Measurements from ENCODE around the gene SLC27A2. TPM values are rescaled to one million over a fixed set of nuclear protein-coding genes. Genes with fewer than 3 reads are reported as not detected.

Gene SLC27A2
- total and polyA plus RNA-seq, 4 donors, result 3.5 to 6.6 (median 5.2) TPM

DNA sequence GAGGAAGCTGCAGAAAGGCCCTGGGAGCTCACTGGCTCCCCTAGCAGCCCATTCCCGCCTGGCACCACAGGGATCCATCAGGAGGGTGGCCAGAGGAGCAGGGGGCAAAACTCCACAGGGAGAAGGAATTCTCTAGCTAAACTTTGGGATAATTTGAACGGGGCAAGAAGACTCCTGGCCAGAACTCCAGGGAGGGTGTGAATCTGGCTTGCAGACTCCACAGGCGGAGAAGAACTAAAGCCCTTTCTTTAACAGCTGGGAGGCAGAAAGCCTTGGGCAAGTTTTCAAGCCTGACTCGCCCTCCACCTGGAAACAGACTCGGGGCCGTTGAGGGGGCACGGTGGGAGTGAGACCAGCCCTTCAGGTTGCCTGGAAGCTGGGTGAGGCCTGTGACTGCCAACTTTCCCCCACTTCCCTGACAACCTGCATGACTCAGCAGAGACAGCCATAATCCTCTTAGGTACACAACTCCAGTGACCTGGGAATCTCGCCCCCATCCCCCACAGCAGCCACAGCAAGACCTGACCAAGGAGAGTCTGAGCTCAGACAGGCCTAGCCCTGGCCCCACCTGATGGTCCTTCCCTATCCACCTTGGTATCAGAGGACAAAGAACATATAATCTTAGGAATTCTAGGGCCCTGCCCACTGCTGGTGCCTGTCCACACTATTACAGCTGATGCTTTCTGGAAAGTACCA, 28.6 kb downstream of the SLC27A2 start:
- no peak for ATAC-seq (ENCODE audit: insufficient read depth, low FRiP score)
- Histone ChIP-seq H3K4me3 (no peak overlapping the region), H3K36me3 (ENCODE audit: control insufficient read depth in 4 of 4, insufficient read depth in 4 of 4, low read length in 4 of 4) (no peaks in the 10 kb centered on the region), H3K27me3 (ENCODE audit: control insufficient read depth in 3 of 3, insufficient read depth in 3 of 3, low read length in 2 of 3) (no peaks in the 10 kb centered on the region), H3K4me1 (ENCODE audit: control insufficient read depth in 5 of 5, insufficient read depth in 5 of 5, low read length in 5 of 5) (peaks cover 0 to 5% (median 0%) of the 10 kb centered on the region in 5 donors), H3K9ac (ENCODE audit: insufficient read depth in 1 of 2, low read length in 2 of 2) (no peak overlapping the region), H3K9me3 (ENCODE audit: control insufficient read depth in 4 of 4, insufficient read depth in 3 of 4, low read length in 3 of 4) (peaks cover 0 to 6% (median 2%) of the 10 kb centered on the region in 4 donors), H3K27ac (ENCODE audit: low read depth in 1 of 2, low read length in 1 of 2) (no peak overlapping the region)
- 83 to 89% methylated on average over 8 of the region's 8 CpGs for WGBS, 2 donors
- DNase-seq, result no peak
- no peak for TF ChIP-seq CTCF (IDR thresholded peaks at IDR 0.05; ENCODE audit: control extremely low read depth, extremely low read depth)

GRCh38 chr15:50218291-50218690, 36.3 kb downstream of the SLC27A2 start:
- TF ChIP-seq CTCF (IDR thresholded peaks at IDR 0.05; ENCODE audit: control extremely low read depth, extremely low read depth), result no peak
- Histone ChIP-seq H3K36me3 (ENCODE audit: control insufficient read depth in 4 of 4, insufficient read depth in 4 of 4, low read length in 4 of 4) (no peaks in the 10 kb centered on the region), H3K9me3 (ENCODE audit: control insufficient read depth in 4 of 4, insufficient read depth in 3 of 4, low read length in 3 of 4) (no peaks in the 10 kb centered on the region), H3K27ac (ENCODE audit: low read depth in 1 of 2, low read length in 1 of 2) (no peak overlapping the region), H3K27me3 (ENCODE audit: control insufficient read depth in 3 of 3, insufficient read depth in 3 of 3, low read length in 2 of 3) (no peaks in the 10 kb centered on the region), H3K4me3 (no peak overlapping the region), H3K4me1 (ENCODE audit: control insufficient read depth in 5 of 5, insufficient read depth in 5 of 5, low read length in 5 of 5) (no peaks in the 10 kb centered on the region), H3K9ac (ENCODE audit: insufficient read depth in 1 of 2, low read length in 2 of 2) (no peak overlapping the region)
- 42 to 49% methylated on average over 1 of the region's 1 CpG for WGBS, 2 donors
- ATAC-seq (ENCODE audit: insufficient read depth, low FRiP score) (no peak), DNase-seq (no peak)

- no peak overlapping the region for H3K4me3 ChIP-seq
- no peak for TF ChIP-seq CTCF (IDR thresholded peaks at IDR 0.05; ENCODE audit: control extremely low read depth, extremely low read depth)
- no peak overlapping the region for H3K9ac ChIP-seq (ENCODE audit: insufficient read depth in 1 of 2, low read length in 2 of 2)
- no peaks in the 10 kb centered on the region for H3K36me3 ChIP-seq (ENCODE audit: control insufficient read depth in 4 of 4, insufficient read depth in 4 of 4, low read length in 4 of 4)
- no peaks in the 10 kb centered on the region for H3K27me3 ChIP-seq (ENCODE audit: control insufficient read depth in 3 of 3, insufficient read depth in 3 of 3, low read length in 2 of 3)
- no peaks in the 10 kb centered on the region for H3K9me3 ChIP-seq (ENCODE audit: control insufficient read depth in 4 of 4, insufficient read depth in 3 of 4, low read length in 3 of 4)
- no peak for ATAC-seq (ENCODE audit: insufficient read depth, low FRiP score)
- no peaks in the 10 kb centered on the region for H3K4me1 ChIP-seq (ENCODE audit: control insufficient read depth in 5 of 5, insufficient read depth in 5 of 5, low read length in 5 of 5)
- no peak for DNase-seq
- WGBS, 2 donors, result 75 to 88% methylated on average over 1 of the region's 1 CpG
- H3K27ac ChIP-seq (ENCODE audit: low read depth in 1 of 2, low read length in 1 of 2), result no peak overlapping the region
Measured at GRCh38 chr15:50218691-50219090, 36.7 kb downstream of the SLC27A2 start.

- no peaks in the 10 kb centered on the region for H3K27me3 ChIP-seq (ENCODE audit: control insufficient read depth in 3 of 3, insufficient read depth in 3 of 3, low read length in 2 of 3)
- no peaks in the 10 kb centered on the region for H3K4me1 ChIP-seq (ENCODE audit: control insufficient read depth in 5 of 5, insufficient read depth in 5 of 5, low read length in 5 of 5)
- H3K4me3 ChIP-seq, result no peak overlapping the region
- no peaks in the 10 kb centered on the region for H3K36me3 ChIP-seq (ENCODE audit: control insufficient read depth in 4 of 4, insufficient read depth in 4 of 4, low read length in 4 of 4)
- no peaks in the 10 kb centered on the region for H3K9me3 ChIP-seq (ENCODE audit: control insufficient read depth in 4 of 4, insufficient read depth in 3 of 4, low read length in 3 of 4)
- WGBS, 2 donors, result 84 to 92% methylated on average over 2 of the region's 2 CpGs
- no peak overlapping the region for H3K27ac ChIP-seq (ENCODE audit: low read depth in 1 of 2, low read length in 1 of 2)
- TF ChIP-seq CTCF (IDR thresholded peaks at IDR 0.05; ENCODE audit: control extremely low read depth, extremely low read depth), result no peak
- no peak for ATAC-seq (ENCODE audit: insufficient read depth, low FRiP score)
- DNase-seq, result no peak
- H3K9ac ChIP-seq (ENCODE audit: insufficient read depth in 1 of 2, low read length in 2 of 2), result no peak overlapping the region
Measured at GRCh38 chr15:50219820-50220219, 37.8 kb downstream of the SLC27A2 start.

Data from lung (tissue), 12 donors.